Neural cell (in vitro differentiated cells): Measurements from ENCODE around the gene SUGCT. TPM values are rescaled to one million over a fixed set of nuclear protein-coding genes. Genes with fewer than 3 reads are reported as not detected.

Experiments
- H2AFZ ChIP-seq: fragments of 200-600, 300-800 bp; sonication (generic), shearing (Covaris generic); 2 replicates; pipeline ENCODE4 v1.6.0; 2014; ENCODE audit warnings: low read depth, mild to moderate bottlenecking, antibody characterized with exemption, low read length, moderate library complexity
- H3F3A ChIP-seq: fragments of 200-600 bp; shearing (Covaris generic); 2 replicates; pipeline ENCODE4 v1.6.1; 2016; ENCODE audit warnings: mild to moderate bottlenecking, moderate library complexity, mixed read lengths, antibody characterized with exemption, low read length; ENCODE audit not compliant: insufficient read depth, poor library complexity, severe bottlenecking
- H3K27ac ChIP-seq: fragments of 200-600, 300-800 bp; sonication (generic), shearing (Covaris generic); 2 replicates; pipeline ENCODE4 v1.5.1; 2014; ENCODE audit warnings: mild to moderate bottlenecking, low read length, moderate library complexity
- H3K27me3 ChIP-seq: fragments of 300-800, 200-600 bp; sonication (generic), shearing (Covaris generic); 2 replicates; pipeline ENCODE4 v1.6.0; 2014; ENCODE audit warnings: mild to moderate bottlenecking, low read depth, low read length, moderate library complexity; ENCODE audit not compliant: insufficient read depth
- H3K36me3 ChIP-seq: fragments of 300-800, 200-600 bp; sonication (generic), shearing (Covaris generic); 2 replicates; pipeline ENCODE4 v1.5.1; 2014; ENCODE audit warnings: mild to moderate bottlenecking, antibody characterized with exemption, low read length, moderate library complexity; ENCODE audit not compliant: insufficient read depth
- H3K4me2 ChIP-seq: fragments of 300-800, 200-600 bp; sonication (generic), shearing (Covaris generic); 2 replicates; pipeline ENCODE4 v1.6.0; 2014; ENCODE audit warnings: mild to moderate bottlenecking, low read length
- H3K4me3 ChIP-seq: fragments of 300-800, 200-600 bp; sonication (generic), shearing (Covaris generic); 2 replicates; pipeline ENCODE4 v1.5.1; 2014; ENCODE audit warnings: mild to moderate bottlenecking, low read length, moderate library complexity
- H3K79me2 ChIP-seq: fragments of 200-600 bp; shearing (Covaris generic); replicated peaks from 2 replicates; pipeline ENCODE4 v1.6.0; 2014; ENCODE audit warnings: mild to moderate bottlenecking, low read length, moderate library complexity; ENCODE audit not compliant: insufficient read depth
- H3K9ac ChIP-seq: fragments of 300-800, 200-600 bp; sonication (generic), shearing (Covaris generic); 2 replicates; pipeline ENCODE4 v1.6.1; 2016; ENCODE audit warnings: mild to moderate bottlenecking, low read length, mixed read lengths
- H3K9me2 ChIP-seq: fragments of 200-600 bp; shearing (Covaris generic); 2 replicates; pipeline ENCODE4 v1.6.1; 2016; ENCODE audit warnings: mild to moderate bottlenecking, low read length, mixed read lengths; ENCODE audit not compliant: insufficient read depth
- H3K9me3 ChIP-seq: fragments of 200-600, 300-800 bp; sonication (generic), shearing (Covaris generic); 2 replicates; pipeline ENCODE4 v1.6.1; 2016; ENCODE audit warnings: mild to moderate bottlenecking, mixed run types, low read length, moderate library complexity, mixed read lengths
- H4K20me1 ChIP-seq: fragments of 200-600 bp; shearing (Covaris generic); 2 replicates; pipeline ENCODE4 v1.6.1; 2016; ENCODE audit warnings: mild to moderate bottlenecking, mixed run types; ENCODE audit not compliant: insufficient read depth
- CTCF ChIP-seq: fragments of 450-650 bp; IDR thresholded peaks from 2 replicates; pipeline ENCODE4 v1.5.1; 2014; ENCODE audit warnings: antibody characterized with exemption, mild to moderate bottlenecking, moderate library complexity; ENCODE audit not compliant: poor library complexity, severe bottlenecking
- EP300 ChIP-seq: fragments of 450-650 bp; conservative IDR thresholded peaks from 2 replicates; pipeline ENCODE4 v1.6.1; 2014; ENCODE audit warnings: antibody characterized with exemption, mild to moderate bottlenecking, moderate library complexity; ENCODE audit not compliant: poor library complexity, severe bottlenecking
- EZH2 ChIP-seq: fragments of 200-600, 300-800 bp; shearing (Covaris generic), sonication (generic); IDR thresholded peaks from 2 replicates; pipeline ENCODE4 v1.6.1; 2014; ENCODE audit warnings: antibody characterized with exemption, low read length, borderline replicate concordance, mild to moderate bottlenecking; ENCODE audit not compliant: insufficient read depth, poor library complexity, severe bottlenecking
- MXI1 ChIP-seq: fragments of 450-650 bp; conservative IDR thresholded peaks from 2 replicates; pipeline ENCODE4 v1.6.1; 2014; ENCODE audit warnings: antibody characterized with exemption, mild to moderate bottlenecking; ENCODE audit not compliant: poor library complexity, severe bottlenecking
- POLR2AphosphoS5 ChIP-seq: IDR thresholded peaks from 2 replicates; pipeline ENCODE4 v1.6.1; 2012
- RAD21 ChIP-seq: fragments of 450-650 bp; conservative IDR thresholded peaks from 2 replicates; pipeline ENCODE4 v1.6.1; 2014; ENCODE audit warnings: antibody characterized with exemption, mild to moderate bottlenecking, moderate library complexity
- SMC3 ChIP-seq: fragments of 450-650 bp; conservative IDR thresholded peaks from 2 replicates; pipeline ENCODE4 v1.6.1; 2014; ENCODE audit warnings: antibody characterized with exemption, mild to moderate bottlenecking, moderate library complexity; ENCODE audit not compliant: poor library complexity
- TAF1 ChIP-seq: IDR thresholded peaks from 2 replicates; pipeline ENCODE4 v1.6.1; 2012; ENCODE audit warnings: low read depth
- polyA plus RNA-seq: library from polyadenylated mRNA; depleted of rRNA; stranded (reverse); fragments of >200 nt; gene quantifications from 2 replicates; pipeline ENCODE4 v1.2.3, GENCODE V29; 2014
- TF ChIP-seq, protein P1 (sequence below): IDR thresholded peaks from 2 replicates; pipeline ENCODE4 v1.6.1; 2012; ENCODE audit warnings: borderline replicate concordance

The SUGCT gene
- polyA plus RNA-seq, 1 donor from 2014 or later, result not detected

DNA sequence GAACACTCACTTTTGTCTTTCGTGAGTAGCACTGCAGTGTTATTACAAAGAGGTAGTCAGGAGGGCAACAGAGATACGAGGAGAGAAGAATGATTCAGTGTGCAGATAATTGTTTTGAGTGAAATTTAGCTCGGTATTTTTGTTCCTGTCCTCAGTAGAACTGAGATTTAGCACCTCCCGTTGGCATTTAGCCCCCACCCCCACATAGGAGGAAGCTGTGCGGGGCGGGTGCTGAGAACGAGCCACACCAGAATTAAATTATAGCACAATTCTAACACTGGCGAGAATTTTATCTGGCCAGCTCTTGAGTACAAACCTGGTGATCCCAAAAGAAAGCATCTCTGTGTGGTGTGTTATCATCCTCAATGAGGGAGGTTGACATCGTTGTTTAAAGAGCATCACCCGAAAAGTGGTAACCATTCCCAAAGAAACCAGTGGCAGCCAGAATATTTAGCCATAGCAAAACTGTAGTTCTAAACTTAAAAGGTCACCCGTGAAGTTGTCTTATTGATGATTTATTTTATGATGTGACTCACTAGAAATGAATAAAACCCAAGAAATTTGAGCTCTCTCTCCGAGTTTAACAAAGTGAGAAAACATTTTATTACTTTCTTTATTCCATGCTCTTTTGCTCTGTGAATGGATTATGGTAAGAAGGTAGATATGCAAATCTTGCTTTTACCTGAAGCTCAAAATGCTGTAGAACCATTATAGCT lies 612.2 kb downstream of the SUGCT start:
- TF ChIP-seq EP300, result no peak
- TF ChIP-seq MXI1, result no peak
- H3K4me3 ChIP-seq, result no peak overlapping the region
- no peaks in the 10 kb centered on the region for H3F3A ChIP-seq
- no peak overlapping the region for H3K9ac ChIP-seq
- H3K36me3 ChIP-seq, result no peaks in the 10 kb centered on the region
- no peak overlapping the region for H2AFZ ChIP-seq
- no peak overlapping the region for H3K4me2 ChIP-seq
- no peaks in the 10 kb centered on the region for H3K9me2 ChIP-seq
- H3K79me2 ChIP-seq, result no peaks in the 10 kb centered on the region
- no peaks in the 10 kb centered on the region for H3K9me3 ChIP-seq
- no peaks in the 10 kb centered on the region for H3K27me3 ChIP-seq
- H3K27ac ChIP-seq, result no peak overlapping the region
- H4K20me1 ChIP-seq, result no peaks in the 10 kb centered on the region

- no peak overlapping the region for H3K4me3 ChIP-seq
- H2AFZ ChIP-seq, result no peak overlapping the region
- H3K27ac ChIP-seq, result no peak overlapping the region
- no peaks in the 10 kb centered on the region for H3K9me2 ChIP-seq
- no peaks in the 10 kb centered on the region for H3K27me3 ChIP-seq
- H3K9ac ChIP-seq, result no peak overlapping the region
- TF ChIP-seq RAD21 (no peak), CTCF (no peak), TAF1 (no peak), EP300 (no peak), EZH2 (no peak), MXI1 (no peak), SMC3 (no peak), POLR2AphosphoS5 (no peak)
- TF ChIP-seq, protein P1, sequence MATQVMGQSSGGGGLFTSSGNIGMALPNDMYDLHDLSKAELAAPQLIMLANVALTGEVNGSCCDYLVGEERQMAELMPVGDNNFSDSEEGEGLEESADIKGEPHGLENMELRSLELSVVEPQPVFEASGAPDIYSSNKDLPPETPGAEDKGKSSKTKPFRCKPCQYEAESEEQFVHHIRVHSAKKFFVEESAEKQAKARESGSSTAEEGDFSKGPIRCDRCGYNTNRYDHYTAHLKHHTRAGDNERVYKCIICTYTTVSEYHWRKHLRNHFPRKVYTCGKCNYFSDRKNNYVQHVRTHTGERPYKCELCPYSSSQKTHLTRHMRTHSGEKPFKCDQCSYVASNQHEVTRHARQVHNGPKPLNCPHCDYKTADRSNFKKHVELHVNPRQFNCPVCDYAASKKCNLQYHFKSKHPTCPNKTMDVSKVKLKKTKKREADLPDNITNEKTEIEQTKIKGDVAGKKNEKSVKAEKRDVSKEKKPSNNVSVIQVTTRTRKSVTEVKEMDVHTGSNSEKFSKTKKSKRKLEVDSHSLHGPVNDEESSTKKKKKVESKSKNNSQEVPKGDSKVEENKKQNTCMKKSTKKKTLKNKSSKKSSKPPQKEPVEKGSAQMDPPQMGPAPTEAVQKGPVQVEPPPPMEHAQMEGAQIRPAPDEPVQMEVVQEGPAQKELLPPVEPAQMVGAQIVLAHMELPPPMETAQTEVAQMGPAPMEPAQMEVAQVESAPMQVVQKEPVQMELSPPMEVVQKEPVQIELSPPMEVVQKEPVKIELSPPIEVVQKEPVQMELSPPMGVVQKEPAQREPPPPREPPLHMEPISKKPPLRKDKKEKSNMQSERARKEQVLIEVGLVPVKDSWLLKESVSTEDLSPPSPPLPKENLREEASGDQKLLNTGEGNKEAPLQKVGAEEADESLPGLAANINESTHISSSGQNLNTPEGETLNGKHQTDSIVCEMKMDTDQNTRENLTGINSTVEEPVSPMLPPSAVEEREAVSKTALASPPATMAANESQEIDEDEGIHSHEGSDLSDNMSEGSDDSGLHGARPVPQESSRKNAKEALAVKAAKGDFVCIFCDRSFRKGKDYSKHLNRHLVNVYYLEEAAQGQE, result no peak
- H3K9me3 ChIP-seq, result no peaks in the 10 kb centered on the region
- H3K36me3 ChIP-seq, result no peaks in the 10 kb centered on the region
- H3K4me2 ChIP-seq, result no peak overlapping the region
- no peaks in the 10 kb centered on the region for H4K20me1 ChIP-seq
- no peaks in the 10 kb centered on the region for H3K79me2 ChIP-seq
- no peaks in the 10 kb centered on the region for H3F3A ChIP-seq
Observed at GRCh38 chr7:40747856-40748255, 613.1 kb downstream of the SUGCT start.
